Measurements from ENCODE around the gene CNTFR.
"Not testable (repeated sequence)": the region's sequence is repeated elsewhere in the genome, so short reads cannot be mapped to it uniquely, and the experiment has no call there.

The CNTFR gene, protein sequence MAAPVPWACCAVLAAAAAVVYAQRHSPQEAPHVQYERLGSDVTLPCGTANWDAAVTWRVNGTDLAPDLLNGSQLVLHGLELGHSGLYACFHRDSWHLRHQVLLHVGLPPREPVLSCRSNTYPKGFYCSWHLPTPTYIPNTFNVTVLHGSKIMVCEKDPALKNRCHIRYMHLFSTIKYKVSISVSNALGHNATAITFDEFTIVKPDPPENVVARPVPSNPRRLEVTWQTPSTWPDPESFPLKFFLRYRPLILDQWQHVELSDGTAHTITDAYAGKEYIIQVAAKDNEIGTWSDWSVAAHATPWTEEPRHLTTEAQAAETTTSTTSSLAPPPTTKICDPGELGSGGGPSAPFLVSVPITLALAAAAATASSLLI

DNA sequence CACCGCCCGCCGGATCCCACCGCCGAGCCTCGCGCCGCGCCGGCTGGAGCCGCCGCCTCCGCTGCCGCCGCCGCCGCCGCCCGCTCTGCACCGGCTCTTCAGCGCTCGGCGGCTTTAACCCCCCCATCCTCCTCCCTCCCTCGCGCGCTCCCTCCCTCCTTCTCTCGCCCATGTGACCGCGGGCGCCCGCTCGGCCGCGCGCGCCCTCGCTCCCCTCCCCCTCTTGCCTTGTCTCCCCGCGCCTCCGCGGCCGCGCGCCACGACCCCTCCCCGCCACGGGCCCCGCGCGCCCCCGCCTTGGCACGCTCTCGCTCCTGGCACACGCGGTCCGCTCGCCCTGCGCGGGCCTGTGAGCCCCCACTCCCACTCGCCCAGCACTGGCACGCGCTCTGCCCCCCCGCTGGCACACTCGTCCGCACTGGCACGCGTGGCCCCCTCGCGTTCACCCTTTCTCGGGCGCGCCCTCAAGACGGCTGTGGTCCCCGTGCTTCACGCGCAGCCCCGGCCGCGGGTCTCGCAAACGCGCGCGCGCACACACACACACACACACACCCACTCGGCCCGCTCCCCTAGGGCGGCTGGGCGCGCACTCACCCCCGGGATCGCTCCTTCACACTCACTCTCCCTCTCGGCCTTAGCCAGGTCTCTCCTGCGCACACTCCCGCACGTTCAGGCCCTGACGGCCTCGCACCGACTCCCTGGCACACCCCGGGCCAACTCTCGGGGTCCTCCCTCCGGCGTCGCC, at the start of gene CNTFR:
TSS of gene CNTFR (minus strand) at position 89 of the 745 bp plus-strand sequence. CDS start 20,743 bp downstream, outside the sequence.
- Histone ChIP-seq H3K27me3 (ENCODE audit: low read depth, low read length) (peaks cover 58% of the 10 kb centered on the region), H3K4me1 (ENCODE audit: control insufficient read depth in 1 of 2, insufficient read depth in 2 of 2, low read length in 2 of 2) (peaks cover 0 to 49% of the 10 kb centered on the region in 2 donors), H3K27ac (ENCODE audit: low read length) (no peak within 1 kb of the TSS), H3K4me3 (ENCODE audit: low read depth in 1 of 2, low read length in 2 of 2) (peak within 1 kb of the TSS; percentile 33 to 67), H3K36me3 (ENCODE audit: control insufficient read depth in 1 of 2, insufficient read depth in 2 of 2, low read length in 2 of 2) (no peaks in the 10 kb centered on the region), H3K9me3 (ENCODE audit: control insufficient read depth in 1 of 2, low read length in 2 of 2) (no peaks in the 10 kb centered on the region)

DNA sequence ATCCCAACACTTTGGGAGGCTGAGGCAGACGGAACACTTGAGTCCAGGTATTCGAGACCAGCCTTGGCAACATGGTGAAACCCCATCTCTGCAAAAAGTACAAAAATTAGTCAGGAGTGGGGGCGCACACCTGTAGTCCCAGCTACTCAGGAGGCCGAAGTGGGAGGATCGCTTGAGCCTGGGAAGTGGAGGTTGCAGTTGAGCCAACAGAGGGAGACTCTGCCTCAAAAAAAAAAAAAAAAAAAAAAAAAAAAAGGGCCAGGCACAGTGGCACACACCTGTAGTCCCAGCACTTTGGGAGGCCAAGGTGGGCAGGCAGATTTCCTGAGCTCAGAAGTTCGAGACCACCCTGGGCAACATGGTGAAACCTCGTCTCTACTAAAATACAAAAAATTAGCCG, 49.8 kb upstream of the CNTFR start:
- H3K4me1 ChIP-seq (ENCODE audit: control insufficient read depth in 1 of 2, insufficient read depth in 2 of 2, low read length in 2 of 2), result peaks cover 5 to 22% of the 10 kb centered on the region in 2 donors
- not testable (repeated sequence) for H3K4me3 ChIP-seq (ENCODE audit: low read depth in 1 of 2, low read length in 2 of 2); H3K9me3 ChIP-seq (ENCODE audit: control insufficient read depth in 1 of 2, low read length in 2 of 2); H3K27ac ChIP-seq (ENCODE audit: low read length); H3K27me3 ChIP-seq (ENCODE audit: low read depth, low read length); H3K36me3 ChIP-seq (ENCODE audit: control insufficient read depth in 1 of 2, insufficient read depth in 2 of 2, low read length in 2 of 2)

DNA sequence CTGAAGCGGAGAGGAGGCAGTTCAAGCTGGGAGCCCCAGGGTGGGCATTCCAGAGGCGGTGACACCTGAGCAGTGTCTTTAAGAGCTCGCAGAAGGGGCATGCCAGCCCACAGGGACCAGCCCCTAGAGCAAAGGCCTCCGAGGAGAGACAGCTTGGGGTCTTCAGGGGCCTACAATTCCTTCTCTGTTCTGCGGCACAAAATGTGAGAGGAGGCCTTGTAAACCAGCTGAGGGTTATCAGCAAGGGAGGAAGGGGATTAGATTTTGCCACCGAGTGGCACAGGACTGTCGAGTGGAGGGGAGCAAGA, 48.6 kb upstream of the CNTFR start:
- Histone ChIP-seq H3K27ac (ENCODE audit: low read length) (peak overlapping the region; percentile 78), H3K9me3 (ENCODE audit: control insufficient read depth in 1 of 2, low read length in 2 of 2) (no peaks in the 10 kb centered on the region)

DNA sequence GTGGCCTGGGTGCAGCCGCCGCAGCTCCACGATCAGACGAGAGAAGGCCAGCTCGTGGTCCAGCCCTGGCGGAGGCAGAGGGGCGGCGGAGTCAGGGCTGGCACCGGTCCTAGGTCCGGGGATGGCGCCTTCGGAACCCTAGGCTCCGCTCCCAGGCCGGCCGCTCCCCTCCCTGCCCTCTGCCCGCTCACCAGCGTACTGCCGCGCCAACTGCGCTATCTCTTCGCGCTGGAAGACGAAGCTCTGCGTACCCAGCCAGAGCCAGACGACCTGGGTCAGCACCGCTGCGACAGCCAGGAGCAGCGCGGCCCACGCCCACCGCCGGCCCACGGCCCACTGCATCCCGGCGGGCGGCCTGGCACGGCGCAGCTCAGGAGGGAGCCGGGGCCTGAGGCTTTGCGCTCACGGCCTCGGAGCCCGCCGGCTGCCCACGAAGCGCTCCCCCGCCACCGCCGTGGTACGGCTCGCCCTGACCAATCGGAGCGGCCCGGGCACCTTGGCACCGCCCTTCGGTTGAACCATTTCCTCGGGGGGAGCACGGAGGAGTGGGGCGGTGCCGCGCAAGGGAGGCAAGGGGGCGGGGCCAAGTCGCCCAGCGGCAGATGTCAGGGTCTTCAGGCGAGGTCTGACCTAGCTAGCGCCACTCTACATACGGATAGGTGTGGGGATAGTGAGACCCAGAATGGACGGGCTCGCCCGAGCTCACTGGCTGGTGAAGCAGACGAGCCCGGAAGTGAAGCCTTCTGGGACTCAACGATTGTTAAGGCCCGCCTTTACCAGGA, 48.0 kb upstream of the CNTFR start, which contains the start of gene SIGMAR1:
TSS of gene SIGMAR1 (minus strand) at position 432 of the 782 bp plus-strand sequence. CDS start at position 342, 90 bp downstream.
- H3K4me1 ChIP-seq (ENCODE audit: control insufficient read depth in 1 of 2, insufficient read depth in 2 of 2, low read length in 2 of 2), result peaks cover 5 to 22% of the 10 kb centered on the region in 2 donors
- no peaks in the 10 kb centered on the region for H3K9me3 ChIP-seq (ENCODE audit: control insufficient read depth in 1 of 2, low read length in 2 of 2)
- peak within 1 kb of the TSS; percentile 63 to 90 for H3K4me3 ChIP-seq (ENCODE audit: low read depth in 1 of 2, low read length in 2 of 2)
- H3K27me3 ChIP-seq (ENCODE audit: low read depth, low read length), result no peaks in the 10 kb centered on the region
- H3K36me3 ChIP-seq (ENCODE audit: control insufficient read depth in 1 of 2, insufficient read depth in 2 of 2, low read length in 2 of 2), result peaks cover 6 to 10% of the 10 kb centered on the region in 2 donors
- peak within 1 kb of the TSS; percentile 78 for H3K27ac ChIP-seq (ENCODE audit: low read length)

More for the DNA sequence above, 48.6 kb upstream of the CNTFR start:
- Histone ChIP-seq H3K4me3 (ENCODE audit: low read depth in 1 of 2, low read length in 2 of 2) (peak overlapping the region; percentile 63 to 90), H3K4me1 (ENCODE audit: control insufficient read depth in 1 of 2, insufficient read depth in 2 of 2, low read length in 2 of 2) (peaks cover 5 to 22% of the 10 kb centered on the region in 2 donors), H3K36me3 (ENCODE audit: control insufficient read depth in 1 of 2, insufficient read depth in 2 of 2, low read length in 2 of 2) (peaks cover 6 to 10% of the 10 kb centered on the region in 2 donors), H3K27me3 (ENCODE audit: low read depth, low read length) (no peaks in the 10 kb centered on the region)

DNA sequence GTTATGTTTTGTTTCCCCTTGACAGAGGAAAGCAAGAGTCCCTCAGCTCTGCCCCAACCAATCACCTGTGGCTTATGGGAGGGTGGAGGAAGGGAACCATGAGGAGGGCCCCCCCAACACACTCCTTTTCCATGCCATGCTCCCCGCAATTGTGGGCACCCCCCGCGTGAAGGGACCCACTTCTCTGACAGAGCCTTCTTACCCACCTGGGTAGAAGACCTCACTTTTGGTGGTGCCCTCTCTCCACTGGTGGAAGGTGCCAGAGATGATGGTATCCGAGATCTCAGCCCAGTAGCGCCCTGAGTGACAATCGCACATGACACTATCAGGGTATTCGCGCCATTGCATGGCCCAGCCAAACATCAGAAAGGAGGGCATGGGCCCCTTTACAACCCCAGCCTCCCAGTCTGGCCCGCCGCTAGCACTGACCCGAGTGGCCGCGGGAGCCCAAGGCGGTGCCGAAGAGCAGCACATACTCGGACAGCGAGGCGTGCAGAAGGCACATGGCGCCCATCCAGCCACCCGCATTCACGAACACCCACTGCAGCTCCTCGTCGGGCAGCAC, 47.3 kb upstream of the CNTFR start:
- Histone ChIP-seq H3K27me3 (ENCODE audit: low read depth, low read length) (no peaks in the 10 kb centered on the region), H3K36me3 (ENCODE audit: control insufficient read depth in 1 of 2, insufficient read depth in 2 of 2, low read length in 2 of 2) (peaks cover 6 to 10% of the 10 kb centered on the region in 2 donors), H3K4me3 (ENCODE audit: low read depth in 1 of 2, low read length in 2 of 2) (peak overlapping the region; percentile 63 to 90), H3K27ac (ENCODE audit: low read length) (peak overlapping the region; percentile 78), H3K9me3 (ENCODE audit: control insufficient read depth in 1 of 2, low read length in 2 of 2) (no peaks in the 10 kb centered on the region), H3K4me1 (ENCODE audit: control insufficient read depth in 1 of 2, insufficient read depth in 2 of 2, low read length in 2 of 2) (peaks cover 5 to 22% of the 10 kb centered on the region in 2 donors)

DNA sequence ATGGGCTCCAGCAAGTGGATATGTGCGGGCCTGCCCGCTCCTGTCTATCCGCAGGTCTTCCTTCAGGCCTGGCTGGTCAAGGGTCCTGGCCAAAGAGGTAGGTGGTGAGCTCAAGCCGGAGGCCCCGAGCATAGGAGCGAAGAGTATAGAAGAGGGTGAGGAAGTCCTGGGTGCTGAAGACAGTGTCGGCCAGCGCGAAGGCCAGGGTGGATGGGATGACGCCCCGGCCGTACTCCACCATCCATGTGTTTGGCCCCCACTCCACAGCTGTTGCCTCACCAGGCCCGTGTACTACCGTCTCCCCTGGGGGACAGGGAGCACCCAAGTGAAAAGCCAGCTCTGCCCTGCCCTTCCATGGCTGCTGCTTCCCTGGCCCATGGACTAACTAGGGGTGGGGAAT, 46.0 kb upstream of the CNTFR start:
- Histone ChIP-seq H3K9me3 (ENCODE audit: control insufficient read depth in 1 of 2, low read length in 2 of 2) (no peaks in the 10 kb centered on the region), H3K4me1 (ENCODE audit: control insufficient read depth in 1 of 2, insufficient read depth in 2 of 2, low read length in 2 of 2) (peaks cover 5 to 22% of the 10 kb centered on the region in 2 donors), H3K36me3 (ENCODE audit: control insufficient read depth in 1 of 2, insufficient read depth in 2 of 2, low read length in 2 of 2) (peaks cover 6 to 10% of the 10 kb centered on the region in 2 donors), H3K4me3 (ENCODE audit: low read depth in 1 of 2, low read length in 2 of 2) (no peak overlapping the region), H3K27me3 (ENCODE audit: low read depth, low read length) (no peaks in the 10 kb centered on the region), H3K27ac (ENCODE audit: low read length) (no peak overlapping the region)

DNA sequence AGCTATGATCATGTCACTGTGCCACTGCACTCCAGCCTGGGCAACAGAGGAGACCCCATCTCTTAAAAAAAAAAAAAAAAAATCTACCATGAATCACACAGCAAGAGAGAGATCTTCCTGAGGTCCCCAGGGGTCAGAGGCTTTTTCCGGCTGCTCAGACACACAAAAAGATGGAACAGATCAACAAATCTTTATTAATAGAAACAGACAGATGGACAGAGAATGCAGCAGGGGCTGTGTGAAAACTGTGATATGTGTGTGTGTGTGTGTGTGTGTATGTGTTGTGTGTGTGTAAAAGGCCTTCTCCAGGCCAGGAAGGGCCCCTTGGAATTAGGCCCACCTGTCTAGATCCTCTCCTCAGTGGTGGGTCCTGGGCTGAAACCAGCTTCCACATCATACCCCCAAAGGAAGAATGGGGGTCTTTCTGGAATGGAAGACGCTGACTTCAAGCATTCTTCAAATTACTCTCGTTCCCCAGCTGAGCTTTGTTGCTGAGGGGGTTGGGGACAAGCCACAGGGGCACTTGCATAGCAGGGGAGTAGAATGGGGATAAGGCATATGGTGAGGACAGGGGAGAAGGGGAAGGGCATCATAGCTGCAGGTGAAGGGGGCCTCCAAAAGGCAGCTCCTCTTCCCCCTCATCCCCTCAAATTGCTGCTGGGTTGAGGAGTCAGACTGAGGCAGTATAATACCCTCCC, 45.2 kb upstream of the CNTFR start:
- Histone ChIP-seq H3K27ac (ENCODE audit: low read length) (no peak overlapping the region), H3K4me1 (ENCODE audit: control insufficient read depth in 1 of 2, insufficient read depth in 2 of 2, low read length in 2 of 2) (peaks cover 5 to 22% of the 10 kb centered on the region in 2 donors), H3K4me3 (ENCODE audit: low read depth in 1 of 2, low read length in 2 of 2) (no peak overlapping the region), H3K36me3 (ENCODE audit: control insufficient read depth in 1 of 2, insufficient read depth in 2 of 2, low read length in 2 of 2) (peaks cover 6 to 10% of the 10 kb centered on the region in 2 donors), H3K9me3 (ENCODE audit: control insufficient read depth in 1 of 2, low read length in 2 of 2) (no peaks in the 10 kb centered on the region), H3K27me3 (ENCODE audit: low read depth, low read length) (peaks cover under 1% of the 10 kb centered on the region)

DNA sequence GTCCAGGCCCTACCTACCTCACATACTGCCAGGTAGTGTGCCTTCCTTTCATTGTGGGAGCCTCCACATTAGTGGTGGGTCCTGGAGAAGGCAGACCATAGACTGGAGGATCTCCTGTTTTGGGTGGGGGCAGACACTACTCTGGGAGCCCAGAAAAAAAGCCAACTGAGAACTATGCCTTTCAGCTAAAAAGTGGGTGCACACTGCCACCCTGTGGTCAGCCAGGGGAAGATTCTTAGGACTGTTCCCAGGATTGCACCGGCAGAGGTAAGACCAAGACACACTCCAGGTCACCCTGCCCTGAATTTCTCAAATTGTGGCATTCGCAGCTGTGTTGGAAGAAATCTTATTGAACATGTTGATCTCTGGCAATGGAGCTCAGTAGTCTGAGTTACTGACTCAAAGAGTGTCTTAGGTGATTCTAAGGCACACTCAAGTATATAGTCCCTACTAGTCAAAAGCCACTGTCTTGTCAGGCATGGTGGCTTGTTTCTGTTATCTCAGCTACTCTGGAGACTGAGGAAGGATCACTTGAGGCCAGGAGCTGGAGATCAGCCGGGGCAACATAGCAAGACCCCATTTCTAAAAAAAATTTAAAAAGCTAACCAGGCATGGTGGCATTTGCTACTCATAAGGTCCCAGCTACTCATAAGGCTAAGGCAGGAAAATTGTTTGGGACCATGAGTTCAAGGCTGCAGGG, 44.5 kb upstream of the CNTFR start:
- Histone ChIP-seq H3K4me1 (ENCODE audit: control insufficient read depth in 1 of 2, insufficient read depth in 2 of 2, low read length in 2 of 2) (peaks cover 5 to 26% of the 10 kb centered on the region in 2 donors), H3K27ac (ENCODE audit: low read length) (no peak overlapping the region), H3K4me3 (ENCODE audit: low read depth in 1 of 2, low read length in 2 of 2) (no peak overlapping the region), H3K9me3 (ENCODE audit: control insufficient read depth in 1 of 2, low read length in 2 of 2) (no peaks in the 10 kb centered on the region), H3K27me3 (ENCODE audit: low read depth, low read length) (peaks cover 7% of the 10 kb centered on the region), H3K36me3 (ENCODE audit: control insufficient read depth in 1 of 2, insufficient read depth in 2 of 2, low read length in 2 of 2) (peaks cover 6 to 10% of the 10 kb centered on the region in 2 donors)

DNA sequence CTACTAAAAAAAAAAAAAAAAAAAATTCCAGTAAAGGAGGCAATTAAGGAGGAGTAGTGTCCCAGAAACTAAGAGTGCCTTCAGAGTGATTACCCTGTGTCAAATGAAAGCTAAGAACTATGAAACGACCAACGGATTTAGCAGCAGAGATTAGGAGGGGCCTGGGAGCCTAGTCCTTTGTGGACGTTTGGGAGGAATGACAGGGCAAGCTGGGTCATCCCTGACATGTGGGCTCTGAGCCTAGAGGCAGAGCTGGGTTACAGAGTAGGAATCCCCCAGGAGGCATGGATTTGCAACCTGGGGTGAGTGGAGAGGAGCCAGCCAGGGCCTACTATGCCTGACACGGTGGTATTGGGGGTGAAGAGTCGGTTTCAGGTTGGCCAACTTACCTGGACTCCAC, 43.6 kb upstream of the CNTFR start:
- no peaks in the 10 kb centered on the region for H3K9me3 ChIP-seq (ENCODE audit: control insufficient read depth in 1 of 2, low read length in 2 of 2)
- H3K27ac ChIP-seq (ENCODE audit: low read length), result no peak overlapping the region

More for the DNA sequence above, 43.6 kb upstream of the CNTFR start:
- Histone ChIP-seq H3K4me3 (ENCODE audit: low read depth in 1 of 2, low read length in 2 of 2) (no peak overlapping the region), H3K27me3 (ENCODE audit: low read depth, low read length) (peaks cover 13% of the 10 kb centered on the region), H3K36me3 (ENCODE audit: control insufficient read depth in 1 of 2, insufficient read depth in 2 of 2, low read length in 2 of 2) (peaks cover 6 to 10% of the 10 kb centered on the region in 2 donors), H3K4me1 (ENCODE audit: control insufficient read depth in 1 of 2, insufficient read depth in 2 of 2, low read length in 2 of 2) (peaks cover 9 to 28% of the 10 kb centered on the region in 2 donors)

Measured in muscle layer of duodenum (tissue), 2 donors.